SJCRH30 (cell line): ENCODE measurements around the gene CREB5. TPM values are rescaled to one million over a fixed set of nuclear protein-coding genes. Genes with fewer than 3 reads are reported as not detected.

Experiments
- DNase-seq, 2 experiments: peaks; one replicate each; pipeline ENCODE4 v3.0.0-alpha.2; 2015 to 2020
- H3K27ac ChIP-seq: fragments of 250-450 bp; sonication (Bioruptor Pico); 2 replicates; pipeline ENCODE4 v1.5.1; 2020; ENCODE audit warnings: mild to moderate bottlenecking, moderate library complexity
- H3K27me3 ChIP-seq: fragments of 250-450 bp; sonication (Bioruptor Pico); 2 replicates; pipeline ENCODE4 v1.5.1; 2020; ENCODE audit warnings: mild to moderate bottlenecking, moderate library complexity
- H3K36me3 ChIP-seq: fragments of 250-450 bp; sonication (Bioruptor Pico); 2 replicates; pipeline ENCODE4 v1.5.1; 2020; ENCODE audit warnings: mild to moderate bottlenecking, moderate library complexity
- H3K4me1 ChIP-seq: fragments of 250-450 bp; sonication (Bioruptor Pico); 2 replicates; pipeline ENCODE4 v1.5.1; 2020; ENCODE audit warnings: mild to moderate bottlenecking, moderate library complexity
- H3K4me3 ChIP-seq: fragments of 250-450 bp; sonication (Bioruptor Pico); 2 replicates; pipeline ENCODE4 v1.5.1; 2020; ENCODE audit warnings: mild to moderate bottlenecking, moderate library complexity
- H3K9me3 ChIP-seq: fragments of 250-450 bp; sonication (Bioruptor Pico); replicated peaks from 2 replicates; pipeline ENCODE4 v1.5.1; 2020; ENCODE audit warnings: mild to moderate bottlenecking, moderate library complexity
- total RNA-seq: library from RNA; depleted of rRNA; stranded (reverse); fragments of >200 nt; shearing (Covaris generic); gene quantifications from 2 replicates; pipeline ENCODE4 v1.2.3, GENCODE V29; 2014

Gene CREB5
- total RNA-seq, 1 experiment from 2014 or later, result 20.8 TPM

DNA sequence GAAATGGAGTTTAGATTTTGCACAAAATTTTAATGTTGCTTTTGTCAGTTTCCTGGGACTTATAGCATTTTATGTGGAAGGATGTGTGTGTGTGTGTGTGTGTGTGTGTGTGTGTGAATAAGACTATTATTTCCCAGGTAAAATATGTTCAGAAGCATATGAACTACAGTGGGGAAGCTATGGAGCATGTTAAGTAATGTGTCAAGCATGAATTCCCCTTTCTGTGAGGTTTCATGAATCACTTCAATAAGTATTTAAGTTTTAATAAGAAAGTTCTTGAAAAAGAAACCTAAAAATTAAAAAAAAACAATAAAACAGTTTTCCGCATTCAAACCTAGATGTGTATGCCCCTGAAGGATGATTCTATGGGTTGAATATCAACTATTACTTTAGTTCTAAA is 693 bp downstream of the CREB5 start:
- H3K4me1 ChIP-seq, result no peaks in the 10 kb centered on the region
- no peak for DNase-seq
- no peak overlapping the region for H3K27ac ChIP-seq
- H3K4me3 ChIP-seq, result no peak overlapping the region
- H3K9me3 ChIP-seq, result no peaks in the 10 kb centered on the region
- H3K36me3 ChIP-seq, result no peaks in the 10 kb centered on the region
- H3K27me3 ChIP-seq, result no peaks in the 10 kb centered on the region

DNA sequence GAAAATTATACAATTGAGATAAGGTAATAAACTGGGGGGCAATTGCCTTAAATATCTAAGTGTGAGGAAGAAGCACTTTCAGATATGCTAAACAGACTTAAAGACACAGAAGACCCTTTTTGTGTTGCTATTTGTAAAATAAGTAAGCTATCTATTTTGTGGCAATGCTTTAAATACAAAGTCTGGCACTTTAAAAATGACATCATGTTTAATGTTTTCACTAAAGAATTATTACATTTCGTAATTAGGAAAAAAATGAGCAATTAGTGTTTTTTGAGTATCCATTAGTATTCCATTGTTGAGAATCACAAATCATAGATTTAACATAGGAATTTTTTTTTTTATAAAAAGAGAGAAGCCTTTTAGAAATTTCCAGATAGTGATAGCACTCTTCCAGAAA is 2.1 kb downstream of the CREB5 start:
- Histone ChIP-seq H3K36me3 (no peaks in the 10 kb centered on the region), H3K4me1 (no peaks in the 10 kb centered on the region), H3K9me3 (no peaks in the 10 kb centered on the region), H3K27me3 (no peaks in the 10 kb centered on the region), H3K4me3 (no peak overlapping the region), H3K27ac (no peak overlapping the region)
- no peak for DNase-seq

DNA sequence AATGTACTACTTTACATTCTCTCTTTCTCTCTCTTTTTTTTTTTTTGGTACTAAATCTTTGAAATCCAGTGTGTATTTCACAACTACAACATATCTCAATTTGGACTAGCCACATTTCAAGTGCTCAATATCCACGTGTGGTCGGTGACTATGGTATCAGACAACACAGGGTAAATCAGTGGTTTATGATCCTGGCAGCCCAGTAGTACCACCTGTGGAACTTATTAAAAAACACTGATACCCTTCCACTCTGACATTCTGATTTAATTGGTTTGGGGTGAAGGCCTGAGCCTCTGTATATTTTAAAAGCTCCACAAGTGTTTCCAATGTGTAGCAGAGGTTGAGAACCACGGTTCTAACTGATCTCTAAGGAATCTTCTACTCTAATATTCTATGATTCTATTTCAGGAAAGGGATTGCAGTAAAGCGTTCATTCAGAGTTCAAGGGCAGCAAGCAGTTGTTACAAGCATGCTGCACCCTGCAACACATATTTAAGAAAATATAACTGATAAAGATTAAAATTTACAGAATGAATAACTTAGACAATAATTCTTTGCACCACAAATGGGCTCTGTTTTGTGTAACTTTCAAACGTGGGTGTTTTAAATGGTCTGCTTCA is 5.1 kb downstream of the CREB5 start:
- H3K27ac ChIP-seq, result no peak overlapping the region
- no peaks in the 10 kb centered on the region for H3K27me3 ChIP-seq
- DNase-seq, result no peak
- H3K9me3 ChIP-seq, result no peaks in the 10 kb centered on the region
- H3K4me3 ChIP-seq, result no peak overlapping the region
- no peaks in the 10 kb centered on the region for H3K36me3 ChIP-seq
- no peaks in the 10 kb centered on the region for H3K4me1 ChIP-seq

DNA sequence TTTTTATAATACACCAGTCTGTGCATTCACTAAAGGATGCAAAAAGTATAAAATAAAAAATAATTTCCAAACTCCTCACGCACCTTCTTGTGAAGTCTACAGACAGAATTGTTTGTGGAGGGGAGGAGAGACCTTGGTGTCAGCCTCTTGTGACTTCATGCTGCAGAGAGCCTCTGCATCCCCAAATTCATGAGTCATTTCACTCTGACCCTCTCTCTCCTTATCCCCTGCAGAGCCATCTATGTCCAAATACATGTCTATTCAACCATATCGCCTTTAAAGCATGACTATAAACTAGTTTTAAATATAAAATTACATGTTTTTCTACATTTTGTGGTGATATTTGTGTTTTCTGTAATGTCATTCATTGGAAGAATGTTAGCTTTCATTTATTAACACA is 6.0 kb downstream of the CREB5 start:
- no peaks in the 10 kb centered on the region for H3K36me3 ChIP-seq
- no peak for DNase-seq
- H3K9me3 ChIP-seq, result no peaks in the 10 kb centered on the region
- H3K4me1 ChIP-seq, result no peaks in the 10 kb centered on the region
- no peak overlapping the region for H3K4me3 ChIP-seq
- H3K27me3 ChIP-seq, result no peaks in the 10 kb centered on the region
- H3K27ac ChIP-seq, result no peak overlapping the region

DNA sequence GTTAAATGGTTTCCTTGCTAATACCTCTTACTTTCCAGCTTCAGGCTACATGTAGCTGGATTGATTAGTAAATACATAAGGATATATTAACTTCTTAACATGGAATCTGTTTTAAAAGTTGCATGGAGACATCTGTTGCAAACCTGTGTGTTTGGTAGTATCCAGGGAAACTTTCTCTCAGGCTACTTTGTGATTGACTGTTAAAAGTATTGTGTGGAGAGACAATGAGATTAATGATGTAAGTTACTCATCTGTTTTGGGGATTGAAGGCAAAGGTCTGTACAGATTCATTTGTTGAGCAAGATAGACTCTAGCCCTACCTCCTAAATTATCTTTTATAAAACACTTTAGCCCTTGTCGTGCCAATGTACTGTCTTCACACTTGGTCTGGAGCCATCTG is 6.6 kb downstream of the CREB5 start:
- H3K9me3 ChIP-seq, result no peaks in the 10 kb centered on the region
- H3K4me1 ChIP-seq, result no peaks in the 10 kb centered on the region
- no peaks in the 10 kb centered on the region for H3K27me3 ChIP-seq
- DNase-seq, result no peak
- no peaks in the 10 kb centered on the region for H3K36me3 ChIP-seq
- no peak overlapping the region for H3K27ac ChIP-seq
- H3K4me3 ChIP-seq, result no peak overlapping the region

DNA sequence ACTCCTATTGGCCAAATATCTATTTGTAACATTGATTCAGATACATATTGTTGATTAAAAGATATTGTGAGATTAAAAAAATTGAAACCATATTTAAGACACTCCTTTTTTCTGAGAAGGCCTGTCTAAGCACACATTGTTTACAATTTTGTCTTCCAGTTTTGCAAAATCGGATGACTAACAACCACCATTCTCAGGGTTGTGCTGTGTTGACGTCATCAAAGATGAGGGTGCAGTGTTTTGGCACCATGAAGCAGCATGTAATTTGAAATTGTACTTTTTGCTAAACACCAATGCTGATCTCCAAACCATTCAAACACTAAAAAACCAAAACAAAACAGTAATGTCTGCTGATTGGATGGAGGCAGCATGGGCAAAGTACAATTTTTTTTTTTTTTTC is 7.4 kb downstream of the CREB5 start:
- DNase-seq, result no peak
- H3K4me1 ChIP-seq, result no peaks in the 10 kb centered on the region

DNA sequence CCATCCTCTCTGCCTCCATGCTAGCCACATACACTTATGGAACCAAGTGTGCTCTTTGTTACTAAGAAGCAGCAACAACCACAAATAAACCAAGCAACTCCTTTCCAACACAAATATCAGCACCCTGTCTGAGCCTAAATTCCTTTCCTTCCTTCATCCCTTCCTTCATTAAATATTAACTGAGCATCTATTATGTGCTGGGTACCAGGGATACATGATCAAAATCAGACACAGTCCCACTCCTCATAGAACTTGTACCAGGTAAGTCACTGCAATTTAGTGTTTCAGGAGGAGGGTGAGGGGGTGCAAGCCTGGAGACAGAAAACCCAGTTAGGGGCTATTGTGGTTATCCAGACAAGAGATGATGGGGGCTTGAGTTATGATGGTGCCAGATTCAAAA is 10.8 kb downstream of the CREB5 start:
- Histone ChIP-seq H3K36me3 (no peaks in the 10 kb centered on the region), H3K4me1 (no peaks in the 10 kb centered on the region), H3K27ac (no peak overlapping the region), H3K9me3 (no peaks in the 10 kb centered on the region), H3K4me3 (no peak overlapping the region), H3K27me3 (no peaks in the 10 kb centered on the region)
- no peak for DNase-seq

More for the DNA sequence above, 7.4 kb downstream of the CREB5 start:
- no peaks in the 10 kb centered on the region for H3K27me3 ChIP-seq
- H3K36me3 ChIP-seq, result no peaks in the 10 kb centered on the region
- no peaks in the 10 kb centered on the region for H3K9me3 ChIP-seq
- no peak overlapping the region for H3K27ac ChIP-seq
- no peak overlapping the region for H3K4me3 ChIP-seq

DNA sequence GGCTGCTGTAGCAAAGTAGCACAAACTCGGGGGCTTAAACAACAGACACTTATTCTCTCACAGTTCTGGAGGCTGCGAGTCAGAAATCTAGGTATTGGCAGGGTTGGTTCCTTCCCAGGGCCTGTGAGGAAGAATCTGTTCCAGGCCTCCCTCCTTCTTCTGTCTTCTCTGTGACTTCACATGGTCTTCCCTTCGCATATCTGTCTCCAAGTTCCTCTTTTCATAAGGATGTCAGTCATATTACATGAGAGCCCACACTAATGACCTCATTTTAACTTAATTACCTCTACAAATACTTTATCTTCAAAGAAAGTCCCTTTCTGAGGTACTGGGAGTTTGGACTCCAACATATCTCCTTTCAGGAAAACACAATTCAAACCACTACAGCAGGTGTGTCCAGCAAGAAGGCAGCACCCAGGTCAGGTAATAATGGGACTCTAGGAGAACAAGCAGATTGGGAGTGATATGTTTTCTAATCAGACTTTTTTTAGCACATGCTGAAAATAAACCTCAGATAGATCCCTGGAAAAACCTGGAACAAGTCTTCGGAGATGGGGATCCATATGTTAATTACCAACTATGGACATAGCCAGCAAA is 11.7 kb downstream of the CREB5 start:
- no peaks in the 10 kb centered on the region for H3K4me1 ChIP-seq
- no peaks in the 10 kb centered on the region for H3K9me3 ChIP-seq

DNA sequence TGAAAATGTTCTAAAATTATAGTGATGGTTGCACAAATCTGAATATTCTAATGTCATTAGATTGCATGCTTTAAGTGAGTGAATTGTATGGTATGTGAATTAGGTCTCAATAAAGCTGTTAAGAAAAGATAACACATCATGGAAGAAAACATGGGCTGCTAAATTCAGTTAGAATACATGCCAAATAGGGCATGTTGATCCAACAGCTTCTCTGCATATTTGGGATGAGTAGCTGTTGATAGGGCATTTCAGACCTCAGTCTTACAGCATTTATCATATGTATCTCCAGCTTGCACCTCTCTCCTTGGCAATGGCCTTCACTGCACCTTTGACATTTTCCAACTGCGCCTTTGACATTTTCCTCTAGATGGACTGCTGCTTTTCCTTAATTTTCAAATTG is 13.2 kb downstream of the CREB5 start:
- Histone ChIP-seq H3K9me3 (no peaks in the 10 kb centered on the region), H3K4me1 (no peaks in the 10 kb centered on the region), H3K27ac (no peak overlapping the region), H3K27me3 (no peaks in the 10 kb centered on the region), H3K4me3 (no peak overlapping the region), H3K36me3 (no peaks in the 10 kb centered on the region)
- no peak for DNase-seq

More for the DNA sequence above, 11.7 kb downstream of the CREB5 start:
- no peak overlapping the region for H3K27ac ChIP-seq
- DNase-seq, result no peak
- no peaks in the 10 kb centered on the region for H3K27me3 ChIP-seq
- H3K4me3 ChIP-seq, result no peak overlapping the region
- H3K36me3 ChIP-seq, result no peaks in the 10 kb centered on the region

DNA sequence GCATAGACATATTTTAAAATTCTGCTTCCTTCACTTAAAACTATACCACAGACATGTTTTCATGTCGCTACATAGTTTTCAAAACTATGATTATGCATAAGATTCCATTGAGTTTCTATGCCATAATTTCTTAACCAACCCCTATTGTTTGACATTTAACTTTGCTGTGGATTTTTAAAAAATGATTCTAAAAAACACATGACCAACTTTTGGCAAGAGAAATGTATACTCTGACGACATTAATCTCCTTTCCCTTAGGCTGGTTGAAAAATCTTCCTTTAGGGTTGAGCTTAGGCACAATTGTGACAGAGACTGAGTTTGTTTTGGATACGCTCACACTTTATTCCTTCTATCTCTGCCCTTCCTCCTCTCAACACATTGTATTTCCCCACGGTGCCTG is 14.9 kb downstream of the CREB5 start:
- H3K4me1 ChIP-seq, result no peaks in the 10 kb centered on the region
- DNase-seq, result no peak
- H3K9me3 ChIP-seq, result no peaks in the 10 kb centered on the region
- H3K36me3 ChIP-seq, result no peaks in the 10 kb centered on the region
- no peak overlapping the region for H3K27ac ChIP-seq
- no peak overlapping the region for H3K4me3 ChIP-seq
- H3K27me3 ChIP-seq, result no peaks in the 10 kb centered on the region

DNA sequence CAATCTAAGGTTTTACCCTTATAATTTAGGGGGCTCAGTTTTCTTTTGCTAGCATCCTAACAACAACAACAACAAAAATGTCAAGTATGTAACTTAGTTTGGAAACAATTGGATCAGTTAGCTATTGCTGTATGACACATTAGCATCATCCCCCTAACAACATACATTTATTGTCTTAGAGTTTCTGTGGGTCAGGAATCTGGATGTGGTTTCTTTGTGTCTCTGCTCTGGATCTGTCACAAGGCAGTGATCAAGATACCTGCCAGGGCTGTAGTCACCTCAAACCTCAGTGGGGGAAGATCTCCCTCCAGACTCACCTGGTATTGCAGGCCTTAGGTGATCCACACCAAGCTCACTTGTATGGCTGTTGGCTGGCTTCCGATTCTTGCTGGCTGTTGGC is 18.3 kb downstream of the CREB5 start:
- peaks cover 3% of the 10 kb centered on the region for H3K4me1 ChIP-seq
- no peak overlapping the region for H3K27ac ChIP-seq
- H3K36me3 ChIP-seq, result no peaks in the 10 kb centered on the region
- no peak overlapping the region for H3K4me3 ChIP-seq
- DNase-seq, result no peak
- H3K27me3 ChIP-seq, result no peaks in the 10 kb centered on the region
- no peaks in the 10 kb centered on the region for H3K9me3 ChIP-seq

DNA sequence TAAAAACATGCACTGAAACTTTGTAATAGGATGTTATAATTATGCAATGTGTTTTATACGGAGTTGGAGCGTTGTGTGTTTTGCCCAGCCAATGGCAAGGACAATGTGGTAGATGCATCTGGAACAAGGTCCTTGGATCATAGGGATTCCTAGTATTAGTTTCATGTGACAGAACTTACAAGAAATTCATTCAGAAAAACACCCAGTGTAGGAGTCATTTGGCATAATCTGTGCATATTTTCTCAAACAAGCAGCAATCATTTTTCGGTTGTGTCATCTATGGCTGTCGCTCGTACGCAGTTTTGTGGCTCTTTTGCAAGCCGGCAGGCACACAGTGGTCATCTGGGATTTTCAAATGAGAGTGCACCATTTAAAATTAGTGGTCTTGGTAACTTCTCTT is 19.8 kb downstream of the CREB5 start:
- Histone ChIP-seq H3K4me3 (no peak overlapping the region), H3K4me1 (peaks cover 10% of the 10 kb centered on the region), H3K27me3 (no peaks in the 10 kb centered on the region), H3K27ac (no peak overlapping the region), H3K36me3 (no peaks in the 10 kb centered on the region), H3K9me3 (no peaks in the 10 kb centered on the region)
- DNase-seq, result no peak

DNA sequence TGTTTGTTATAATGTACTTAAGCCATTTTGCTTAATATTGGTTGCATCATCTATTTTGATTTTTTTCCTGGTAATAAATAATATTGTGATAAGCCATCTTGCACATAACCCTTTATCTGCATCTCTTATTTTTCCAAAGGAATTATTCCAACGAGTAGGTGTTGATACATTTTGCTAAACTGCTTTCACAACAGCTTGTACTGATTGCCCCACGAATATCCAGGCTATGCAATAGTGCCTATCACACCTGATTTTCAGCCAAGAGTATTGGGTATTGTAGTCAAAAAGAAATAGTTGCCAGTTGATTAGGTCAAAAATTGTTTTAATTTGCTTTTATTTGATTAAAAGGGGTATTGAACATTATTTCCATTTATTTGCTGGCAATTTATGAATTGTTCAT is 20.7 kb downstream of the CREB5 start:
- Histone ChIP-seq H3K27ac (no peak overlapping the region), H3K4me1 (peaks cover 10% of the 10 kb centered on the region), H3K27me3 (no peaks in the 10 kb centered on the region), H3K36me3 (no peaks in the 10 kb centered on the region), H3K9me3 (no peaks in the 10 kb centered on the region), H3K4me3 (no peak overlapping the region)
- no peak for DNase-seq

DNA sequence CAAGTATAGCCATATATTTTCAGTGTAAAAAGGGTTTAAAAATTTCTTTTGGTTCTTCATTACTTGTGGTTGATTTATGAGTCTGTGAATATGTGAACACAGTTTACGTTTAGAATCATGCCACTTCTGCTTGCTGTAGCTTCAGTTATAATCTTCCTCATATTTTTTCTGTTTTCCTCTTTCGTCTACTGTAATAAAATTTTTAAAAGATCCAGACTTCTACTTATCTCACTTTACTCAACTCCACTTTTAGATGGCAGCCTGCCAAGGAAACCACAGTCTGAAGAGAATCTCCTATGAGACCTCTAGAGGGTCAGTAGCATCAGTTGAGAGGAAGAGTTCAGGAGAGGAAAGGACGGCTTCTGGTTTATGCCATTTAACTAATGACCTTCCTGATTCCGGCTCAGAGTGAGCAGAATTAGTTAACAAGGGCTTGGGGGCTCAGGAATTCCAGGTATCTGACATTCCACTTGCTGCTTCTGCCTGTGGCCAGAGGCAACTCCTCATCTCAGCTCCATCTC is 21.4 kb downstream of the CREB5 start:
- Histone ChIP-seq H3K27me3 (no peaks in the 10 kb centered on the region), H3K4me3 (no peak overlapping the region), H3K4me1 (peaks cover 10% of the 10 kb centered on the region), H3K9me3 (no peaks in the 10 kb centered on the region), H3K36me3 (no peaks in the 10 kb centered on the region), H3K27ac (no peak overlapping the region)
- DNase-seq, result peak; percentile 61 to 67

DNA sequence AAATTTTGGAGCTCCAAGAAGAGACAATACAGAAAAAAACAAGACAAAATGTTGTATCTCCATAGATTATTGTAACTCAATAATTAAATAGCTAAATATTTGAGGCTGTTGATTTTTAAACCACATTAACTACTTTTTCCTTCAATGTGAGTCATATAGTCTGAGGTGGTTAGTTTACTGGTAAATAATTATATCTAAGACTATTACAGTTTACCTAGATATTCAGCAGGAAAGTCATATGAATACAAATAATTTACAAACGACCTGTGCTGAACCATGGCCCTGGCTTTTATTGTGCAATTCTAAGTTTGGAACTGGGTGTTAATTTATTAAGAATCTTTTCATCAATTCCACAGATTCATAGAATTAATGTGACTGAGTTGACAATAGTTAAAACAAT is 22.2 kb downstream of the CREB5 start:
- Histone ChIP-seq H3K36me3 (no peaks in the 10 kb centered on the region), H3K27me3 (no peaks in the 10 kb centered on the region), H3K4me3 (no peak overlapping the region), H3K4me1 (peaks cover 10% of the 10 kb centered on the region), H3K27ac (no peak overlapping the region), H3K9me3 (no peaks in the 10 kb centered on the region)
- DNase-seq, result no peak

DNA sequence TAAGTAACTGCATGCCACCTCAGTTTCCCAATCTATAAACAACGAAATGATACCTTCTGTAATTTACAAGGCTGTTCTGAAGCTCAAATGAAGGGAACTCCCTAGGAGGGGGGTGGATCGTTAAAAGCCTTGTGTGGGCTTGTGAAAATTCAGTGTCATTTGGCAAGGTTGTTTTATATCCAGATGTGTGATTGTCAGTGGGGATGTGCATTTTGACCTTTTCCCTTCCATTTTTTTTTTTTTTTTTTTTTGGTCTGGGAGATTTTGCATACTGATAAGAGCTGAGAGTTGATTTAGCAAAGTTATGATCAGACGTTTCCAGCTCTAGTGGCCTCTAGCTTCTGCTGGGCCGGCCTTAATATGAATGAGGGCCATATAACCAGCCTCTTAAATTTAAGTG is 22.8 kb downstream of the CREB5 start:
- Histone ChIP-seq H3K27me3 (no peaks in the 10 kb centered on the region), H3K9me3 (no peaks in the 10 kb centered on the region), H3K4me1 (peaks cover 10% of the 10 kb centered on the region), H3K27ac (no peak overlapping the region), H3K4me3 (no peak overlapping the region), H3K36me3 (no peaks in the 10 kb centered on the region)
- no peak for DNase-seq
